GM23338 (cell line): ENCODE results near the gene RIPOR3. TPM values are rescaled to one million over a fixed set of nuclear protein-coding genes. Genes with fewer than 3 reads are reported as not detected.

Experiments used
- microRNA counts: library from miRNA; unstranded; fragments of <30 nt; microRNA quantifications from one replicate; lab custom pipeline; 2017
- microRNA-seq: library from miRNA; unstranded; fragments of <30 nt; microRNA quantifications from one replicate; pipeline ENCODE4, GENCODE V29; 2017
- polyA plus RNA-seq: library from polyadenylated mRNA; unstranded; fragments of >200 nt; fragmentation: Nextera tagmentation; extraction: Ambion mirVana; gene quantifications from 2 replicates; pipeline ENCODE4 v1.2.1, GENCODE V29; 2016
- small RNA-seq: library from RNA; depleted of rRNA; stranded (forward); fragments of <200 nt; gene quantifications from one replicate; pipeline ENCODE3, GENCODE V24; 2014; ENCODE audit warnings: low replicate concordance
- total RNA-seq: library from RNA; depleted of rRNA; stranded (reverse); fragments of >200 nt; shearing (Covaris generic); gene quantifications from 2 replicates; pipeline ENCODE4 v1.2.3, GENCODE V29; 2014; rRNA removed

Gene RIPOR3
- total and polyA plus RNA-seq, 2 experiments from 2014 or later, result 4.9 to 6.3 TPM

MicroRNAs within 50 kb of the gene (microRNA counts, 767-probe panel; counts per million panel counts)
- microRNA hsa-miR-645 (lab: Ali Mortazavi, UCI), result not detected

Small RNAs within 50 kb of the gene (microRNA-seq; reads per million reads assigned to microRNA genes)
- gene MIR1302-5, result not detected
- not detected for gene MIR645

Small RNAs within 50 kb of the gene (small RNA-seq; reads per million reads assigned to genes)
- gene MIR1302-5 (not detected), gene MIR645 (not detected), gene RF00019 (not detected)

Other genes starting within 250 kb of the RIPOR3 start
- 26.2 and 26.4 TPM in 2 replicates for gene PTPN1, start 181.2 kb downstream of the RIPOR3 start, total RNA-seq
- 16.9 and 18.9 TPM in 2 replicates for gene PTPN1, start 181.2 kb downstream of the RIPOR3 start, polyA plus RNA-seq
- gene PARD6B, start 40.0 kb upstream of the RIPOR3 start, total RNA-seq, result 29.2 and 39.7 TPM in 2 replicates
- gene PARD6B, start 40.0 kb upstream of the RIPOR3 start, polyA plus RNA-seq, result 20.0 and 23.5 TPM in 2 replicates
- 6.3 and 22.2 TPM in 2 replicates for gene BCAS4, start 103.5 kb upstream of the RIPOR3 start, total RNA-seq
- 22.0 and 24.8 TPM in 2 replicates for gene BCAS4, start 103.5 kb upstream of the RIPOR3 start, polyA plus RNA-seq
- 95.0 and 98.0 TPM in 2 replicates for gene ADNP, start 239.9 kb upstream of the RIPOR3 start, total RNA-seq
- gene ADNP, start 239.9 kb upstream of the RIPOR3 start, polyA plus RNA-seq, result 83.9 and 106 TPM in 2 replicates